CMK (cell line): Measurements from ENCODE around the gene DPM2.

Experiments used
- DNase-seq: peaks from one replicate; pipeline ENCODE4 v3.0.0-alpha.2; 2010; ENCODE audit warnings: low read depth

DPM2 gene

GRCh38 chr9:127898433-127899127, 39.1 kb downstream of the DPM2 start:
- DNase-seq: no peak

GRCh38 chr9:127897193-127897692, 40.4 kb downstream of the DPM2 start:
- DNase-seq: no peak

GRCh38 chr9:127896395-127897192, 41.1 kb downstream of the DPM2 start:
- DNase-seq: no peak

GRCh38 chr9:127895811-127896210, 41.8 kb downstream of the DPM2 start:
- DNase-seq: no peak

GRCh38 chr9:127893392-127893791, 44.3 kb downstream of the DPM2 start:
- no peak for DNase-seq

- no peak for DNase-seq
Observed at GRCh38 chr9:127892831-127893230, 44.8 kb downstream of the DPM2 start.

- no peak for DNase-seq
Observed at GRCh38 chr9:127890053-127890452, 47.6 kb downstream of the DPM2 start.

- no peak for DNase-seq
Observed at GRCh38 chr9:127887792-127888191, 49.9 kb downstream of the DPM2 start.

- DNase-seq: no peak
Observed at GRCh38 chr9:127886401-127886972, 51.2 kb downstream of the DPM2 start.

GRCh38 chr9:127885508-127886281, 52.0 kb downstream of the DPM2 start:
- DNase-seq: no peak
